GM21381 (cell line): ENCODE data around the gene LMBR1L.

Experiments
- ATAC-seq: cut with Tn5 transposase; IDR thresholded peaks from one replicate; pipeline ENCODE4 v1.9.1; 2021; ENCODE audit warnings: mild to moderate bottlenecking, moderate library complexity; ENCODE audit not compliant: unreplicated experiment

Gene LMBR1L

GRCh38 chr12:49121047-49121696 is 10.5 kb upstream of the LMBR1L start:
- ATAC-seq = no peak

- ATAC-seq = no peak
Measured at GRCh38 chr12:49111206-49111605, 559 bp upstream of the LMBR1L start.

GRCh38 chr12:49109641-49110463 is 795 bp downstream of the LMBR1L start:
- ATAC-seq = no peak

- ATAC-seq = no peak
Measured at GRCh38 chr12:49108958-49109404, 1.7 kb downstream of the LMBR1L start.

GRCh38 chr12:49105504-49106084 is 5.1 kb downstream of the LMBR1L start:
- no peak for ATAC-seq

- ATAC-seq = no peak
Measured at GRCh38 chr12:49104822-49105221, 5.8 kb downstream of the LMBR1L start.

GRCh38 chr12:49100380-49100779 is 10.3 kb downstream of the LMBR1L start:
- ATAC-seq = no peak

- ATAC-seq = no peak
Measured at GRCh38 chr12:49098703-49099102, 11.9 kb downstream of the LMBR1L start.

- ATAC-seq = no peak
Measured at GRCh38 chr12:49098035-49098451, 12.6 kb downstream of the LMBR1L start.

- no peak for ATAC-seq
Measured at GRCh38 chr12:49097381-49097780, 13.3 kb downstream of the LMBR1L start.

GRCh38 chr12:49094975-49095365 is 15.7 kb downstream of the LMBR1L start:
- no peak for ATAC-seq

- no peak for ATAC-seq
Measured at GRCh38 chr12:49094160-49094974, 16.3 kb downstream of the LMBR1L start, which contains the start of gene DHH. Gene DHH (minus strand): TSS chr12:49094801. CDS start chr12:49094512, 289 bp downstream.

- ATAC-seq = no peak
Measured at GRCh38 chr12:49093792-49094159, 16.9 kb downstream of the LMBR1L start.

GRCh38 chr12:49092816-49093406 is 17.7 kb downstream of the LMBR1L start:
- ATAC-seq = no peak

- ATAC-seq = no peak
Measured at GRCh38 chr12:49092086-49092815, 18.4 kb downstream of the LMBR1L start.

- ATAC-seq = no peak
Measured at GRCh38 chr12:49091836-49092085, 18.9 kb downstream of the LMBR1L start.

- ATAC-seq = no peak
Measured at GRCh38 chr12:49091056-49091835, 19.4 kb downstream of the LMBR1L start.

GRCh38 chr12:49089821-49090773 is 20.6 kb downstream of the LMBR1L start:
- no peak for ATAC-seq
